UCSD-AML1 (cell line): Measurements from ENCODE around the gene RIN3.
A peak's percentile ranks its signal among the peaks of the same experiment; 100 is the strongest.

Source experiments
- DNase-seq: peaks from one replicate; lab custom pipeline; 2025; ENCODE audit not compliant: unreplicated experiment; lab: John Stamatoyannopoulos, UW

RIN3 gene

DNA sequence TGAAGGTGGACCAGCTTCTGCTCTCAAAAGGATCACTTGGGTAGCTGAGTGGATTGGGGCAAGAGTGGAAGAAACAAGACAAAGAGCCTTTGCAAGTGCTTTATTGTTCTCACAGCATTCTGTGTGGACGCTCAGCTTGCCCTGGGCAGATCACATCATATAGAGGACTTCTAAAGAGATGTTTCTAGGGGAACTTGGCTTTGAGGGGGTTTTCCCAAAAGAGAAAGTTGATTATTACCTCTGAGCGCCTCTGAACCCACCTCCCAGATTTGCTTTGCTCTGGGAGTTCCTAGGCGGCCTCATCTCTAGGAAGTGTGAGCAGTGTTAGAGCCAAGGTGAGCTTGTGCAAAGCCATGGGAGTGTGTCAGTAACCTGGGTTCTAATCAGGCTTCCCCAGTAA is 81.7 kb downstream of the RIN3 start:
- no peak for DNase-seq

DNA sequence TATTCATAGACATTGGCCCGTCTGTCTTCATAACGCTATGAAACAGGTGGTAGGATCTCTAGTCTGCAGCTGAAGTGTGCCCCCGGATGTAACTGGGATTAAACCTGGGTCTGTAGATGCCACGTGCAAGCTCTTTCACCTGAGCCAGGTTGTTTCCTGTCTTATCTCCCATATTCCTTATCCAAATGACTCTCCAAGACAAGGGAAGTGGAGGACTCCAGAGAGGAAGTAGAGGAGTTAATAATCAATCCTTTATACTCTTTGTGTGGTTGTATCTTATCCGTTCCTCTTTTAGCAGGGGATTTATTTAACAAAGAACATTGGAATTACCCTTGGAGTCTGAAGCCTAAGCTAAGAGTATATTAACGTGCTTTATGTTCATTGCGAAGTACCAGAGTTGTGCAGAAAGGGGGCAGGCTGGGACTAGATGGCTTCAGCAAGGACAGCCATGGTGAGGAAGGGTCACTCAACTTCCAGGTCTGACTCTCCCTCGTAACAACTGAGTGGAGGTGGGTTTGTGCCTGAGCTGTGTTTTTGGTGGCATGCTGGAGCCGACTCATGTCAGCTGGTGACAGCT is 82.8 kb downstream of the RIN3 start:
- no peak for DNase-seq

GRCh38 chr14:92597906-92598905 is 84.6 kb downstream of the RIN3 start:
- DNase-seq, result no peak

DNA sequence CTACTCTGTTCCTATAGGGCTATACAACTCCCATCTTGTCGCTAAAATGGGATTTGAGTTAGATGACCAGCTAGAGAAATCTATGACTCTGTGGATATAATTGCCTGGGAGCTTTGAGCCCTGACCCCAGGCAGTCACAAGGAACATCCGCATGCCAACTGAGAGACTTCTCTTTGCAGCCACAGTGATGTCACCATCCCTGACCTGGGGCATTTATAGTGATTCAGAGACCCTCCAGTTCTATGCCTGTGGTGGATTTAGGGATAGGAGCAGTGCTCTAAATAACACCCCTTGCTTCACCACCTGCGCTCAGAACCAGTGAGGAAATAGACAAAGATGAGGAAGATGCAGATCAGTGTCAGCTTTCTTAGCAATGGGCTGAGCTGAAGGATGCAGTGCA is 86.2 kb downstream of the RIN3 start:
- DNase-seq, result no peak

DNA sequence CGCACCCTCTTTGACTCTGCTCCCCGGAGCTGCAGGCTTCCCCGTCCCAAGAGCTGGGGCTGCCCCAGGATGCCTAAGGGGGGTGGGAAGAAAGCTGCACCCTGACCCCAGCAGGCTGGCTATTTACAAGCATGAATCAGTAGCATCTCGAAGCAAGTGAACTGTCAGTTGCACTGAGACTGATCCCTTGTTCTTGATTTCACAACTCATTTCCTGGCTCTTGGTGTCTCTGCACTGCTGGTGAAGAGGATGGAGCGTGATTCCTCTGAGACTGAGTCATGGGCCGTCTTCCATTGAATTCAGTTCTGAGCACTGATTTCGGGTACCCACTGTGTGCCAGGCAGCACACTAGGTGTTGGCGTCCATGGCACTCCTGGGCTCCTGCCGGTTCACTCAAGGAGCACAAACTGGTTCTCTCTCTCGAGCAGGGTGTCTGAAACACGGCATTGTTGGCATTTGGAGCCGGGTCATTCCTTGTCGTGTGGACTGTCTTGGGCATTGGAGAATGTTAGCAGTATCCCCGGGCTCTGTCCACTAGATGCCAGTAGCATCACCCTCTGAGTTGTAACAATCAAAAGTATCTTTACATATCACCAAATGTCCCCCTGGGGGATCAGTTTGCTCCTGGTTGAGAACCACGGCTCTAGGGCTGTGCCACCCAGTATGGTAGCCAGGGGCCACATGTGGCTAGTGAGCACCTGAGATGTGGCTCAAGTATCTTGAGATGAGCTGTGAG is 86.9 kb downstream of the RIN3 start:
- no peak for DNase-seq

DNA sequence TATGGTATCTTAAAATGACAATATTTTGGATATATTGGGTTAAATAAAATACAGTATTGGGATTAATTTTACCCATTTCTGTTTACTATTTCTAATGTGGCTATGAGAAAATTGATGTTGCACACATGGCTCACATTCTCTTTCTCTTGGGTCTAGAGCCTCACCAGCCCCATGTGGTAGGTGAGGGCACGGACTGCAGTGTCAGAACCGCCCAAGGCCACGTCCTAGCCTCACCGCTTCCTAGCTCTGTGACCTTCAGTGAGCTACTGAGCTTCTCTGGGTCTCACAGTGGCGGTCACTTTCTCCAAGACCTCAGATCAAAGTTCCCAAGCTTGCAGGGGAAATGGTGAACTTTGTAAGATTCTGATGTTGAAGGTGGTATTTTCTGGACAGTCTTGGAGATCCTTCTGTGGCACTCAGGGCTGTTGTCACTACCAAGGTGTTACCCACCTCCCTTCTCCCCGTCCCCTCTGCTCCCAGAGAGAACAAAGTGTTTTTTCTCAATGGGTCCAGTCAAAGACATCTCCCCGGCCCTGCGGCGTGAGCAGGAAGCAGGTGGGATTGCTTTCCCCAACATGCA is 87.6 kb downstream of the RIN3 start:
- DNase-seq, result no peak

GRCh38 chr14:92601757-92602417 is 88.3 kb downstream of the RIN3 start:
- no peak for DNase-seq

DNA sequence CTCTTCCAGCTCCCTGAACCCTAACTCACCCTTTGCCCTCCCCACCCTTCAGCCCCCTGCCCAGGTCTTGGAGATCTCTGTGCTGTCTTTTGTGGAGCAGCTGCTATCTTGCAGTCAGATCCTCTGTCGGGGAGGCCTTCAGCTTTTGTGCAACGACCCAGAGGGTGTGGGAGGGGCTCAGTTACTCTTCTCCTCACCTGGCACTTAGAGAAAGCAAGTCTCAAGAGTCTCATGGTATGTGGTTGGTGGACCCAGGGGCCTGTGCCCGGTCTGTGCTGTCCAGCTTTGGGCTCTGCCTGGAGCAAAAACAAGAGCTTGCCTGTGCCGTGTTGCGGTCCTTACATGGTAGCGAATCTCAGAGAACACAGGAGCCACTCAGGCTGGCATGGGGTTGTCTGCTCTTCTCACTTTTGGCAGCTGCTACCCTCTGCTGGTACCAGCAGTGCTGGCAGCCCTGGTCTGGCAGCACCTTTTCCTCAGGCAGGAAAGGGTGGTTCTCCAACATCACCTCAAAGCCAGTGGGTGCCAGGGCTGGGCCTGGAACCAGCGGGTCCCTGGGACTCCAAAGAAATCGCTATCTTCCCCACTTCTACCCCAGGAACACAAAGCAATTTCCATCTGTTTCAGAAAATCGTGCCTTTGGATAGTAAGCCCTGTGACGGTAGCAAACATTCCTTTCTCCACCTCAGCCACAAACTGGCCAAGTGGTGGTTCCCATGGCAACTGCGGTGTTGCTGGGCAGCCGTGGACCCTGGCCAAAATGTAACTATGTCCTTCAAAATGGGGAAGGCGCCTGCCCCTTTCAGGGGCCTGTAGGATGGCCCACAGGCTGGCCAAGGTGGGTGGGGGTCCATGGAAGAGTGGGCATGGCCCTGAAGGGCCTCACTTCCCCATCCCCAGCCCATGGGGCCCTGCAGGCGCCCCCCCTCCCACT is 90.0 kb downstream of the RIN3 start:
- DNase-seq, result no peak

DNA sequence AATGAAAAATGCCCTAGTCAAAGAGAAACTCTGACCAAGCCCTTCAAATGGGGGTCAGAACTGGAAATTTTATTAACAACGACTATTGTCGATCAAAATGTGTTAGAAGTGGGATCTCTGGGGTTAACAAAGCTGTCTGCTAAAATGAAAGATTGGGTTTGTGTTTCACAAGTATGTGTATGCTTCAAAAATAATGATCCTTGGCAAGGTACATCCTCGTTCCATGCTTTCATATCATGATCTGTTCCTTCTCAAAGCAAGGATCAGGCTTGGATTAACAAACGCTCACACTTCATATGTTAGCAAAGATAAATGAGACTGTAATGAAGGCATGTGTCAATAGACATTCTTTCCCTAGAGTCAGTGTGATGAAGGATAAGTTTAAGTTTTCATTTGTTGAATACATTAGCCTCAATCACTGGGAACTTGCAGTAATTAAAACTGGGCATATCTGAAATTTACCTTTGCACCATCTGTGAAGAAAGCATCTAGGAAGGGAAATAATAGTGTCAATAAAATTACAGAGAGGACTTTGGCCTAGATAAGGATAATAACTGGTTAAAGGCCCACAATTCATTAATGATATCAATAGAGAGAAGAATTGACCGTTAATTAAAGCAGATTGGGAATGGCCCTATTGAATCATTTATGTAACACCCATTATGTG is 91.8 kb downstream of the RIN3 start:
- DNase-seq, result no peak

DNA sequence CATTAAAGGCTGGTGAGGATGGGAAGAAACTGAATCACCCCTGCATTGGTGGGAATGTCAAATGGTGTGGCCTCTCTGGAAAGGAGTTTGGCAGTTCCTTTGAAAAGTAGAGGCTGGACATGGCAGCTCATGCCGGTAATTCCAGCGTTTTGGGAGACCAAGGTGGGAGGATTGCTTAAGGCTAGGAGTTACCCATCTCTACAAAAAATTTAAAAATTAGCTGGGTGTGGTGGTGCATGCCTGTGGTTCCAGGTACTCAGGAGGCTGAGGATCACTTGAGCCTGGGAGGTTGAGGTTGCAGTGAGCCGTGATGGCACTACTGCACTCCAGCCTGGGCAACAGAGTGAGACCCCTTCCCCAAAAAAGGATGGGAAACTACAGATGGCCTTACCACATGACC is 93.7 kb downstream of the RIN3 start:
- no peak for DNase-seq

DNA sequence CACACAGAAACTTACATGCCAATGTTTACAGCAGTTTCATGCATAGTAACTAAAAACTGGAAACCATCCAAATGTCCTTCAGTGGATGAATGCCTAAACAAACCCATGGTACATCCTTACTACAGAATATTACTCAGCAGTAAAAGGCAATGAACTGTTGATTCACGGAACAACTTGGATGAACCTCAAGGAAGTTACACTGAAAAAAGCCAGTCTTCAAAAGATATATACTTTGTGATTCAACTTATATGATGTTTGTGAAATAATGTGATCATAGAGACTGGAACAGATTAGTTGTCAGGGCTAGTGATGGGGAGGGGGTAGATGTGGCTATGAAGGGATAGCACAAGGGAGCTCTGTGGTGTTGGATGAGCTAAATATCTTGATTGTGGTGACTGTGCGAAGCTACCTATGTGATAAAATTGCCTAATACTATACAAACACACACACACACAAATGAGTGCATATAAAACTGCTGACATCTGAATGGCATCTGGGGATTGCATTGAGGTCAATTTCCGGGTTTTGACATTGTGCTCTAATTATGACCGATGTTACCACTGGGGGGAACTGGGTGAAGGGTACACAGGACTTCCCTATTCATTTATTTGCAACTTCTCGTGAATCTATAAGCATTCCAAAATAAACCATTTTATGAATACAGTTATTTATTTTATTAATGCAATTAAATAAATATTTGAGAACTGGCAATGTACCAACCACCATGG is 94.3 kb downstream of the RIN3 start:
- no peak for DNase-seq

DNA sequence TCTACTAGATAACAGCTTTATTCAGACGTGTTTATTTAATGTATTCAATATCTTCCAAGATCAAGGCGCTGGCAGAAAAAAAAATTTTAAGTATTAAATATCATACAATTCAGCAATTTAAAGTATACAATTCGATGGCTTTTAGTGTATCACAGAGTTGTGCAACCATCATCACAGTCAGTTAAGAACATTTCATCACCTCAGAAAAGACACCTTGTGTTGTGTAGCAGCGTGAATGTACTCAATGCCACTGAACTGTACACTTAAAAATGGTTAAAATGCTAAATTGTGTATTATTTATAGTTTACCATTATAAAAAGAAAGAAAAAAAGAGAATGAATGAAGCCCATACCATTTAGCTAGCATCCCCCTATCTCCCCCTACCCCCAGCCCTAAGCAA is 96.4 kb downstream of the RIN3 start:
- DNase-seq, result no peak

DNA sequence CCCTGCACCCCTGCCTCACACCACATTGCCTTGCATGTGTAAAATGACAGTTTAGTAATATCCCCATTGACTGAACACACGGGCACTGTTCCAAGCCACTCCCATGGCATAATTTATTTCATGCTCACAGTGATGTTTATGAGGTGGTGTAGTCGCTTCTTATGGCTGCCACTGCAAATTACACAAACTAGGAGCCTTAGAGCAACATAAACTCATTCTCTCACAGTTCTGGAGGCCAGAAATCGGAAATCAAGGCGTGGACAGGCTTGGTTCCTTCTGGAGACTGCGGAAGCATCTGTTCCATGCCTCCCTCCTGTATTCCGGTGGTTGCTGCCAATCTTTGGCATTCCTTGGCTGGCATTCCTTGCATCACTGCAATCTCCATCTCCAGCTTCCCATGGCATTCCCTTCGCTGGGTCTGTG is 97.3 kb downstream of the RIN3 start:
- no peak for DNase-seq

- DNase-seq, result peak; percentile 63
Measured at GRCh38 chr14:92613008-92613658, 99.6 kb downstream of the RIN3 start.

- DNase-seq, result no peak
Measured at GRCh38 chr14:92613681-92614260, 100.2 kb downstream of the RIN3 start.

- no peak for DNase-seq
Measured at GRCh38 chr14:92615451-92615850, 101.9 kb downstream of the RIN3 start.

DNA sequence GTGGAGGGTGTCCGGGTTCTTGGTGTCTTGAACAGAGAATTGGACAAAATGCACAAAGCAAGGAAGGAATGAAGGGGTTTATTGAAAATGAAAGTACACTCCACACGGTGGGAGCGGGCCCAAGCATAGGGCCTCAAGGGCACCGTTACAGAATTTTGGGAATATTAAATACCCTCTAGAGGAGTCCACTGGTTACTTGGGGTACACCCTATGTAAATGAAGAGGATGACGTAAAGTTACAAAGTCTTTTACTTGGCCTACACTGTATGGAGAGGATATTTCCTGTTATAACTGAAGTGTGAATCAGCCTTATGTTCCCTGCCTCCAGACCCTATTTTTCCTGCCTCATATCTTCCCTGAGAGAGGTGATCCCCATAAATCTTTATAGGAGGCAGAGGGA is 102.6 kb downstream of the RIN3 start:
- DNase-seq, result no peak

- no peak for DNase-seq
Measured at GRCh38 chr14:92617581-92617980, 104.0 kb downstream of the RIN3 start.
